ENCODE measurements around the gene AGMO.

Gene AGMO

GRCh38 chr7:15560968-15561367 lies 847 bp downstream of the AGMO start:
- no peaks in the 10 kb centered on the region for H3F3A ChIP-seq (ENCODE audit: insufficient read depth, low read length)
- H3K27me3 ChIP-seq (replicated peaks; ENCODE audit: insufficient read depth, low read length): no peaks in the 10 kb centered on the region
- TF ChIP-seq, protein P1, sequence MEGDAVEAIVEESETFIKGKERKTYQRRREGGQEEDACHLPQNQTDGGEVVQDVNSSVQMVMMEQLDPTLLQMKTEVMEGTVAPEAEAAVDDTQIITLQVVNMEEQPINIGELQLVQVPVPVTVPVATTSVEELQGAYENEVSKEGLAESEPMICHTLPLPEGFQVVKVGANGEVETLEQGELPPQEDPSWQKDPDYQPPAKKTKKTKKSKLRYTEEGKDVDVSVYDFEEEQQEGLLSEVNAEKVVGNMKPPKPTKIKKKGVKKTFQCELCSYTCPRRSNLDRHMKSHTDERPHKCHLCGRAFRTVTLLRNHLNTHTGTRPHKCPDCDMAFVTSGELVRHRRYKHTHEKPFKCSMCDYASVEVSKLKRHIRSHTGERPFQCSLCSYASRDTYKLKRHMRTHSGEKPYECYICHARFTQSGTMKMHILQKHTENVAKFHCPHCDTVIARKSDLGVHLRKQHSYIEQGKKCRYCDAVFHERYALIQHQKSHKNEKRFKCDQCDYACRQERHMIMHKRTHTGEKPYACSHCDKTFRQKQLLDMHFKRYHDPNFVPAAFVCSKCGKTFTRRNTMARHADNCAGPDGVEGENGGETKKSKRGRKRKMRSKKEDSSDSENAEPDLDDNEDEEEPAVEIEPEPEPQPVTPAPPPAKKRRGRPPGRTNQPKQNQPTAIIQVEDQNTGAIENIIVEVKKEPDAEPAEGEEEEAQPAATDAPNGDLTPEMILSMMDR (IDR thresholded peaks at IDR 0.05; ENCODE audit: low read length): no peak
- no peak for TF ChIP-seq EZH2phosphoT487 (IDR thresholded peaks at IDR 0.05; ENCODE audit: low read length)
- TF ChIP-seq EZH2 (optimal IDR thresholded peaks at IDR 0.05; ENCODE audit: low read depth, low read length): no peak
- no peak overlapping the region for H3K4me3 ChIP-seq (ENCODE audit: low read length)
- no peak for DNase-seq
- no peak overlapping the region for H3K4me2 ChIP-seq (ENCODE audit: low read depth, low read length)
- no peak overlapping the region for H2AFZ ChIP-seq (ENCODE audit: low read length)
- H3K27ac ChIP-seq (ENCODE audit: low read length): no peak overlapping the region
- no peaks in the 10 kb centered on the region for H3K9me2 ChIP-seq (replicated peaks; ENCODE audit: insufficient read depth, low read length)
- no peak overlapping the region for H3K9ac ChIP-seq (ENCODE audit: low read length)
- H3K79me2 ChIP-seq (ENCODE audit: low read length): no peaks in the 10 kb centered on the region
- no peaks in the 10 kb centered on the region for H3K36me3 ChIP-seq (replicated peaks; ENCODE audit: insufficient read depth, low read length)
- no peaks in the 10 kb centered on the region for H4K20me1 ChIP-seq (ENCODE audit: insufficient read depth, low read length)
- no peaks in the 10 kb centered on the region for H3K9me3 ChIP-seq (replicated peaks; ENCODE audit: insufficient read depth, low read length)
- H3K4me1 ChIP-seq (ENCODE audit: low read length): no peaks in the 10 kb centered on the region

DNA sequence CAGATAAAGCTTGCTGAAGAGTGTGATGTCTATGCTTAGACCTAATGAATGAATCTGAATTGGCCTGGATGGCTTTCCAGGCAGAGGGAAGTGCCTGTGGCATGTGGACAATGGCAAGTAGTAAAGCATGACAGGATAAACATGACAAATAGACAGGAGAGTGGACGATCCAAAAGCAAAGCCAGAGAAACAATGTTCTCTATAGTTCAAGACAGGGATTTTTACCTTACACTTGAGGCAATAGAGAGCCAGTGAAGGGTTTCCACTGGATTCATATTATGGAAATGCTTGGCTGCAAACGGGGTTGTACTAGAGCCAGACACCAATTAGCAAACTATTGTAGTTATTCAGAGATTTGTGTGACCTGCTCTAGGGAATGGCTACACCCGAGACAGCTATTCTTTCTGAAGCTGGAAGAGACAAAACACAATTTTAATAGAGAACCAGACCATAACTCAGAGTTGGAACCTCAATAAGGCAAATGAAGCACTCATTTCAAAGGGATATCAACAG lies 2.3 kb downstream of the AGMO start:
- no peak for DNase-seq
- H3K4me3 ChIP-seq (ENCODE audit: low read length): no peak overlapping the region

DNA sequence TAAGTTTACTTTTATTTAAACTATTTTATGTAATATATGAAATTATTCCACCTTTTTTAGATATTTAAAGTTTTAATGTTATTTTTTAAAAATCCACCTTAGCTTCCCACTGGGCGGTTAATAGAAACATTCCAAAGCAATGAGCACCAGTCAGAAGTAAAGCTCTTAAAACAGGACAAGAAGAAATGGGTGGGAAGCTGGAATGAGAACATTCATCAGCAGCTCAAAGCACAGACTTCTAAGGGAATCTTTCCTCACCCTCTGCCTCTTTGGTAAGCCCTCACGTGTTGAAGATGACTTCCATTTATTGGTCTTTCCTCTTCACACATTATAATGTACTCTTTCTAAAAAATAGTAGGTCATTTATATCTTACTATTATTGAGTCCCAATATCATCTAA lies 3.1 kb downstream of the AGMO start:
- DNase-seq: no peak
- TF ChIP-seq EZH2phosphoT487 (IDR thresholded peaks at IDR 0.05; ENCODE audit: low read length): no peak
- Histone ChIP-seq H3K36me3 (replicated peaks; ENCODE audit: insufficient read depth, low read length) (no peaks in the 10 kb centered on the region), H3K9me2 (replicated peaks; ENCODE audit: insufficient read depth, low read length) (no peaks in the 10 kb centered on the region), H3K79me2 (ENCODE audit: low read length) (no peaks in the 10 kb centered on the region), H3K4me3 (ENCODE audit: low read length) (no peak overlapping the region), H3K4me1 (ENCODE audit: low read length) (no peaks in the 10 kb centered on the region), H2AFZ (ENCODE audit: low read length) (no peak overlapping the region), H4K20me1 (ENCODE audit: insufficient read depth, low read length) (no peaks in the 10 kb centered on the region), H3K9me3 (replicated peaks; ENCODE audit: insufficient read depth, low read length) (no peaks in the 10 kb centered on the region), H3K4me2 (ENCODE audit: low read depth, low read length) (no peak overlapping the region), H3F3A (ENCODE audit: insufficient read depth, low read length) (no peaks in the 10 kb centered on the region), H3K27ac (ENCODE audit: low read length) (no peak overlapping the region), H3K9ac (ENCODE audit: low read length) (no peak overlapping the region), H3K27me3 (replicated peaks; ENCODE audit: insufficient read depth, low read length) (no peaks in the 10 kb centered on the region)

More for the DNA sequence above, 2.3 kb downstream of the AGMO start:
- Histone ChIP-seq H2AFZ (ENCODE audit: low read length) (no peak overlapping the region), H3F3A (ENCODE audit: insufficient read depth, low read length) (no peaks in the 10 kb centered on the region), H3K27me3 (replicated peaks; ENCODE audit: insufficient read depth, low read length) (no peaks in the 10 kb centered on the region), H3K27ac (ENCODE audit: low read length) (no peak overlapping the region), H3K4me1 (ENCODE audit: low read length) (no peaks in the 10 kb centered on the region), H3K4me2 (ENCODE audit: low read depth, low read length) (no peak overlapping the region), H3K9me3 (replicated peaks; ENCODE audit: insufficient read depth, low read length) (no peaks in the 10 kb centered on the region), H3K9me2 (replicated peaks; ENCODE audit: insufficient read depth, low read length) (no peaks in the 10 kb centered on the region), H3K79me2 (ENCODE audit: low read length) (no peaks in the 10 kb centered on the region), H4K20me1 (ENCODE audit: insufficient read depth, low read length) (no peaks in the 10 kb centered on the region), H3K36me3 (replicated peaks; ENCODE audit: insufficient read depth, low read length) (no peaks in the 10 kb centered on the region), H3K9ac (ENCODE audit: low read length) (no peak overlapping the region)
- TF ChIP-seq, protein P1 (IDR thresholded peaks at IDR 0.05; ENCODE audit: low read length): no peak
- no peak for TF ChIP-seq EZH2 (optimal IDR thresholded peaks at IDR 0.05; ENCODE audit: low read depth, low read length)
- TF ChIP-seq EZH2phosphoT487 (IDR thresholded peaks at IDR 0.05; ENCODE audit: low read length): no peak

DNA sequence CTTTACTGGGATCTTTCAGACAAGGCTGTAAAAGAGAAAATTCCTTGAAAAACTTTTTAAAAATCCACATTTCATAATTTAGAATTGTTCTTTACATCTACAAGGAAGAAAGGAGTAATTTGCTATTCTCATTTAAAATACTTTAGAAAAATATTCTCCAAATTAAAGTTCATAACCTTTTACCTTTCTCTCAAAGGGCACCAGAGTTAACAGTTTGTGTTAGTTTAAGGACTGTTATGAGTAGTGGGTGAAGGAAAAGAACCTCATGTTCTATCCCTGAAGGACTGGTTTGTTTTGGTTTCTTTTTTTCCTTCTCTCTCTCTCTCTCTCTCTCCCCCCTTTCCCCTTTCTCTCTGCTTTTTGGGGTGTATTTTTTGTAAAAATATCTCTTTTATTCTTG lies 4.1 kb downstream of the AGMO start:
- no peak for DNase-seq
- TF ChIP-seq EZH2phosphoT487 (IDR thresholded peaks at IDR 0.05; ENCODE audit: low read length): no peak
- TF ChIP-seq, protein P1 (IDR thresholded peaks at IDR 0.05; ENCODE audit: low read length): no peak
- TF ChIP-seq EZH2 (optimal IDR thresholded peaks at IDR 0.05; ENCODE audit: low read depth, low read length): no peak
- Histone ChIP-seq H3F3A (ENCODE audit: insufficient read depth, low read length) (no peaks in the 10 kb centered on the region), H3K36me3 (replicated peaks; ENCODE audit: insufficient read depth, low read length) (no peaks in the 10 kb centered on the region), H3K9me2 (replicated peaks; ENCODE audit: insufficient read depth, low read length) (no peaks in the 10 kb centered on the region), H3K9me3 (replicated peaks; ENCODE audit: insufficient read depth, low read length) (no peaks in the 10 kb centered on the region), H3K27ac (ENCODE audit: low read length) (no peak overlapping the region), H3K4me3 (ENCODE audit: low read length) (no peak overlapping the region), H3K4me1 (ENCODE audit: low read length) (no peaks in the 10 kb centered on the region), H3K79me2 (ENCODE audit: low read length) (no peaks in the 10 kb centered on the region), H4K20me1 (ENCODE audit: insufficient read depth, low read length) (no peaks in the 10 kb centered on the region), H3K27me3 (replicated peaks; ENCODE audit: insufficient read depth, low read length) (no peaks in the 10 kb centered on the region), H2AFZ (ENCODE audit: low read length) (no peak overlapping the region), H3K4me2 (ENCODE audit: low read depth, low read length) (no peak overlapping the region), H3K9ac (ENCODE audit: low read length) (no peak overlapping the region)
